Measurements from ENCODE around the gene AEBP1. TPM values are rescaled to one million over a fixed set of nuclear protein-coding genes. Genes with fewer than 3 reads are reported as not detected.

The AEBP1 gene
- total RNA-seq, result 3.4 TPM

DNA sequence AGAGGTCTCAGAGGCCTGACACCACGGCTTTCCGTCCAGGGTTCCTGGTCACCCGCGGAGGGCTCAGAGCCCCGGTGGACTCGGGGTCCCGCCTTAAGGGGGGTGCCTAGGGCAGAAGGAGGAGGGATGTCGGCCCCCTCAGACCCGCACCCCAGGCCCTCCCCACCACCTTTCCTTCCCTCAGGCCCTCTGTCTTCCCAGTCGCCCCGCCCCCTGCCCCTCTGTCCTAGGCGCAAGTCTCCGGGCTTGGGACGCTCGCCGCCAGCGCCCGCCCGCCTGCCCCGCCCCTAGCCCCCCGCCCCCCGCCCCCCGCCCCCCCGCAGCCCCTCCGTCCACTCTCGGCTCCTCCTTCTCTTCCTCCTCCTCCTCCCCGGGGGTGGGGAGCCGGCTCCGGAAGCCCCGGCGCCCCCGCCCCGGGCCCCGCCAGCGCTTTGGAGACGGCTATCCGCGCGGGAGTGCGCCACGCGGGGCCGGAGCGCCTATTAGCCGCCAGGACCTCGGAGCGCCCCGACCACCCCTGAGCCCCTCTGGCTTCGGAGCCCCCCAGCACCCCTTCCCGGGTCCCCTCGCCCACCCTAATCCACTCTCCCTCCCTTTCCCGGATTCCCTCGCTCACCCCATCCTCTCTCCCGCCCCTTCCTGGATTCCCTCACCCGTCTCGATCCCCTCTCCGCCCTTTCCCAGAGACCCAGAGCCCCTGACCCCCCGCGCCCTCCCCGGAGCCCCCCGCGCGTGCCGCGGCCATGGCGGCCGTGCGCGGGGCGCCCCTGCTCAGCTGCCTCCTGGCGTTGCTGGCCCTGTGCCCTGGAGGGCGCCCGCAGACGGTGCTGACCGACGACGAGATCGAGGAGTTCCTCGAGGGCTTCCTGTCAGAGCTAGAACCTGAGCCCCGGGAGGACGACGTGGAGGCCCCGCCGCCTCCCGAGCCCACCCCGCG lies at the start of gene AEBP1:
AEBP1 (plus strand) TSS at position 423 of the 937 bp plus-strand sequence; CDS start at position 744, 321 bp downstream.
- DNase-seq, result no peak

DNA sequence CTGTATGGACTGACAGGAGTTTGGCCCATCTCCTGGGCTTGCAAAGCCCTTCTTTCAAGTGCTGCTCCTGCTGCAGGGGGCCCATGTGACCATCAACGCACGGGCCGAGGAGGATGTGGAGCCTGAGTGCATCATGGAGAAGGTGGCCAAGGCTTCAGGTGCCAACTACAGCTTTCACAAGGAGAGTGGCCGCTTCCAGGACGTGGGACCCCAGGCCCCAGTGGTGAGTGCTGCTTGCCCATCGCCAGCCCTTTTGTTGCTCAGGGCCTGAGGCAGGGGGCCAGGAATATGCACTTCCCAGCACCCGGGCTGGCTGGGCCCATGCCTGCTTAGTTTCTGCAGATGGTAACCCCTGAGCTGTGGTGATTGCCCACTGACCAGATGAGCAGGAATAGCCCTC lies 47.5 kb upstream of the AEBP1 start:
- no peak for DNase-seq

- DNase-seq, result no peak
These were observed 46.8 kb upstream of the AEBP1 start for GRCh38 chr7:44057181-44057848.

GRCh38 chr7:44057849-44058758 lies 46.0 kb upstream of the AEBP1 start:
- no peak for DNase-seq

DNA sequence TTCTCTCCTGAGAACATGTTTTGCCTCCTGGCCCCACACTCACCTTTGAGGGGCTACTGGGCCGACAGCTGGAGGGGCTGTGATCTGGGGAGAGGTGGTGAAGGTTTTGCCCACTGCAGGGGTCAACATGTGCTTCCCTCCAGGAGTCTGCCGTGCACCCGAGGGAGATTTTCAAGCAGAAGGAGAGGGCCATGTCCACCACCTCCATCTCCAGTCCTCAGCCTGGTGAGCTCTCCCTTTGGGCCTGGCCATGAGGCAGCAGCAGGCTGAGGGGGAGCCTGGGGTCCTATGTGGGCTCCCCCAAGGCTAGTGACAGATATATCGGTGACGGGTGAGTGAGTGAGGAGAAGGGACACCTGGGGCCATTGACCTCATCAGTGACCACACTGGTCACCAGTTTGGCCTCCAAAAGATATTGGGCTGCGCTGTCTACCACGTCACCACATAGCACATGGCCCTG lies 45.4 kb upstream of the AEBP1 start:
- DNase-seq, result no peak

GRCh38 chr7:44059219-44060090 lies 44.7 kb upstream of the AEBP1 start:
- DNase-seq, result no peak

DNA sequence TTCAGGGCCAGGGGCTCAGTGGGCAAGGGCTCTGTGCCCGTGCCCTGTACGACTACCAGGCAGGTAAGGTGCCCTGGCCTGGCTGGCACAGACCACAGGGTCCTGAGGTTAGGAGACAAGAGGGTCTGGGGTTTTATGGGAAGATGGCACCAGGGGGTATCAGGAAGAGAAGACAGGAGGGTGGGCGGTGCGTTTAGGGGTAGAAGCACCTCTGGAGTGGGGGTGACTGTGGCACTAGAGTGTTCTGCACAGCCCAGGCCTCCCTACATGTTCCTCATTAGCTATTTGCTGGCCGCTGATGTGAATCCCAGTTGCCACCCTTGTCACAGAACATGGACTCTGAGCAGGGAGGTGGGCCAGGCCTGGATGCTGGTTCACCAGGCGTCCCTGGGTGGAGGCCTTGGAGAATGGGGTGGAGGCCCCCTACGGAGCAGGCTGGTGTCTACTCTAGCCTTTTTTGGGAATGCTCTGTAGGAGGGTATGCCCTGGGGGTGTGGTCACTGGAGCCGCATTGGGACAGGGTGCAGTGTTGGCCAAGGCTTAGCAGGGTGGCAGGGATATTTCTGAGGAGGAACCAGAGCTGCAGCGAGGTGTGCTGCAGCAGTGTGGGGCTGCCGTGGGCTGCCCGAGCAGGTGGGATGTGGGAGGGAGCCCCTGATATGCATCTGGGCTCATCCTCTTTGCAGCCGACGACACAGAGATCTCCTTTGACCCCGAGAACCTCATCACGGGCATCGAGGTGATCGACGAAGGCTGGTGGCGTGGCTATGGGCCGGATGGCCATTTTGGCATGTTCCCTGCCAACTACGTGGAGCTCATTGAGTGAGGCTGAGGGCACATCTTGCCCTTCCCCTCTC lies 43.8 kb upstream of the AEBP1 start:
- DNase-seq, result no peak

- no peak for DNase-seq
These were observed 43.0 kb upstream of the AEBP1 start for GRCh38 chr7:44060948-44061644.

GRCh38 chr7:44061645-44062179 lies 42.4 kb upstream of the AEBP1 start:
- no peak for DNase-seq

- no peak for DNase-seq
These were observed 41.8 kb upstream of the AEBP1 start for GRCh38 chr7:44062180-44062902.

DNA sequence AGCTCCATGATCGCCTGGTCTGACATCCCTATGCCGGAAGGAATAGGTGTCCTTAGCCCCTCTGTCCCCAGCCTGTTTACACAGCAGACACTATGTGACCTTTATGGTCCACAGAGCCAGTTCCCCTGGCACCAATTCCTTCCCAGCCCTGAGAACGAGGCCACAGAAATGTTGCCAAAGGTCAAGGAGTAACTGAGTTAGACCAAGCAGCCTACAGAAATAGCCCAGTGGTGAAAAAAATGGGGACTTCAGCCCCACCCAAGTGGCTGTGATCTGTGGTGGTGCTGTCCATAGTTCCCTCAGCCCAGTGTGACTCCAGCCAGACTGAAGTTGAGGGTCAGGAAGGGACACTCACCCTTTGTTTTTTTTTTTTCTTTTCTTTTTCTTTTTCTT lies 41.2 kb upstream of the AEBP1 start:
- DNase-seq, result no peak

- no peak for DNase-seq
These were observed 40.6 kb upstream of the AEBP1 start for GRCh38 chr7:44063547-44063893.

GRCh38 chr7:44063894-44064651 lies 40.1 kb upstream of the AEBP1 start:
- no peak for DNase-seq

DNA sequence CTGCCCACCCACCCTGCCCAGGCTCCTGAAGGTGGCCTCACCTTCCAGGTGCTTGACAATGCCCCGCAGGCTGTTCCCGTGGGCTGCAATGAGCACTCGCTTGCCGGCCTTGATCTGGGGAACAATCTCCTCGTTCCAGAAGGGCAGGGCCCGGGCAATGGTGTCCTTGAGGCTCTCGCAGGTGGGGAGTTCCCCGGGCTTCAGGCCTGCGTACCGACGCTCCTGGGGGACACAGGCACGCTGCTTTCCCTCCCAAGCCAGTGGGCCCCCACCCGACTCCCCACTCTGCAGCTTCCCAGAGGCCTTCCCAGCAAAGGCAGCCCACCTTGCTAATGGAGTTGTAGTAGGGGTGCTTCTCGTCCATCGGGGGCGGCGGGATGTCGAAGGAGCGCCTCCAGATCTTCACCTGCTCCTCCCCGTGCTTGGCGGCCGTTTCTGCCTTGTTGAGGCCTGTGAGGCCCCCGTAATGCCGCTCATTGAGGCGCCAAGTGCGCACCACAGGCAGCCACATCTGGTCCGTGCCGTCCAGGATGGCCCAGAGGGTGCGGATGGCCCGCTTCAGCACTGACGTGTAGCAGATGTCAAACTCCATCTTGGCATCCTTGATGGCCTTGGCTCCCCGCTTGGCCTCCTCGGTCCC lies 39.2 kb upstream of the AEBP1 start:
- no peak for DNase-seq

DNA sequence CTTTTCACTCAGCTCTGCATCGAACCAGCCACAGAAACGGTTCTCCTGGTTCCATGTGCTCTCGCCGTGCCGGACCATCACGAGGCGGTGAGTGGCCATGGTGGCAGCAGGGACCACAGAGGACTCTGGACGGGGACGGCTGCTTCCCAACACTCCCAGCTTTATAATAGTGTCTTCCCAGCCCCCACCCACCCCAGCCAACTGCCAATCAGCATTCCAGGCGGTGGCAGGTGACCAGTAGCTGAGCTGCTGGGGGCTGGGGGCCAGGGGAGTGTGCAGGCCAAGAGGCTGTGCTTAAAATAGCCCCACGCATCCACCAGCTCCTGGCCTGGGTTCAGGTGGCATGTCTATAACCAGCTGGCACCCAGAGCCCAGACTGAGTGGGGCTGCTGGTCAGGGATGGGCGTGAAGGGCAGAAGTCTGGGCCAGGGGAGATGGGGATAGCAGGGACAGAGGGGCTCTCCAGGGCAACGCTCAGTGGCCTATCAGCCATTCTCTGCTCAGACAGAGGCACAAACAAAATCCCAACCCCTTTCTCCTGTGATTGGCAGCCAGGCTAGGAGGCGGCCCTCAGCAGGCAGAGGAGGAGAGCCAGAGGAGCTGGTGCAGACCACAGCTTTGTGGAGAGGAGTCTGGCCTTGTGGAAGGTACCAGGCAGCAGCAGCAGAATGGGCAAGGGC lies 38.6 kb upstream of the AEBP1 start, which contains the start of gene PGAM2:
PGAM2 (minus strand) TSS at position 137 of the 680 bp plus-strand sequence; CDS start at position 99, 38 bp downstream.
- no peak for DNase-seq

GRCh38 chr7:44066111-44066460 lies 38.1 kb upstream of the AEBP1 start:
- DNase-seq, result no peak

All from occipital lobe (tissue), 2 donors.